Activated T-cell treated with anti-CD3 and anti-CD28 coated beads, Interleukin-2, amount 50 U/mL, for 24 hours (primary cell): ENCODE data around the gene LRP3.
"Not testable (repeated sequence)": the region's sequence is repeated elsewhere in the genome, so short reads cannot be mapped to it uniquely, and the experiment has no call there.

Experiments
- DNase-seq: peaks from one replicate; pipeline ENCODE4 v3.0.0-alpha.2; 2020
- H3K27ac Mint-ChIP-seq: 2 replicates; pipeline ENCODE4 v1.8.0; 2020; ENCODE audit warnings: mild to moderate bottlenecking, mixed read lengths
- H3K27me3 Mint-ChIP-seq: 2 replicates; pipeline ENCODE4 v1.8.0; 2020; ENCODE audit warnings: mixed read lengths
- H3K36me3 Mint-ChIP-seq: 2 replicates; pipeline ENCODE4 v1.8.0; 2020; ENCODE audit warnings: low read depth, mixed read lengths
- H3K4me1 Mint-ChIP-seq: 2 replicates; pipeline ENCODE4 v1.8.0; 2020; ENCODE audit warnings: low read depth, mixed read lengths
- H3K4me3 Mint-ChIP-seq: 2 replicates; pipeline ENCODE4 v1.8.0; 2020; ENCODE audit warnings: mild to moderate bottlenecking, moderate library complexity, mixed read lengths
- H3K9me3 Mint-ChIP-seq: 2 replicates; pipeline ENCODE4 v1.8.0; 2020; ENCODE audit warnings: mixed read lengths

LRP3 gene

DNA sequence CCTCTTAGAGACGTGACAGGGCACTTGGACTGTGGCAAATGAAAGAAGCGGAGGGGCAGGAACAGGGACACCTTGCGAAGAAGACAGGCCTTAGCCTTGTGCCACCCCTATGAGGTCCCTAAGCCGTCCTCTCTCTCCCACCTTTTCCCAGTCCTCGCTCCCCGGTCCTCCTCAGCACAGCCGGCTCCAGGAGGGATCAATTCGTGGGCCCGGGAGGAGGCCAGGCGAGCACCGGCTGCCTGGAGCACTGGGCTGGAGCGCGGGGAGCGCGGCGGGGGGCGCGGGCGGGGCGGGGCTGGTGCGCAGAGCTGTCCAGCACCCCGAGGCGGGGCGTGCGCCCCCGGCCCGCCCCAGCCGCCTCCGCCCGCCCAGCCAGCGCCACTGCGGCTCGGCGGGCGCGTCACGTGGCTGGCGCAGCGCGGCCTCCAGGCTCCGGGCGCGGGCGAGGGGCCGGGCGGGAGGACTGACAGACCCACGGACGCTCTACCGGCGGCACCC is at the start of gene LRP3:
Gene LRP3 (plus strand): TSS at position 466 of the 498 bp plus-strand sequence. CDS start 456 bp downstream, outside the sequence.
- peaks cover 3% of the 10 kb centered on the region for H3K4me1 Mint-ChIP-seq
- peaks cover 58% of the 10 kb centered on the region for H3K27me3 Mint-ChIP-seq
- no peak for DNase-seq
- H3K36me3 Mint-ChIP-seq, result no peaks in the 10 kb centered on the region
- H3K4me3 Mint-ChIP-seq, result peak within 1 kb of the TSS; percentile 52
- H3K27ac Mint-ChIP-seq, result no peak within 1 kb of the TSS
- H3K9me3 Mint-ChIP-seq, result no peaks in the 10 kb centered on the region

- H3K27me3 Mint-ChIP-seq, result no peaks in the 10 kb centered on the region
- H3K4me1 Mint-ChIP-seq, result peaks cover 4% of the 10 kb centered on the region
- no peak for DNase-seq
- H3K4me3 Mint-ChIP-seq, result no peak overlapping the region
- no peak overlapping the region for H3K27ac Mint-ChIP-seq
- no peaks in the 10 kb centered on the region for H3K36me3 Mint-ChIP-seq
- no peaks in the 10 kb centered on the region for H3K9me3 Mint-ChIP-seq
Observed at GRCh38 chr19:33146209-33146608, 47.9 kb upstream of the LRP3 start.

- no peaks in the 10 kb centered on the region for H3K36me3 Mint-ChIP-seq
- H3K27me3 Mint-ChIP-seq, result no peaks in the 10 kb centered on the region
- DNase-seq, result no peak
- no peak overlapping the region for H3K4me3 Mint-ChIP-seq
- H3K9me3 Mint-ChIP-seq, result no peaks in the 10 kb centered on the region
- H3K27ac Mint-ChIP-seq, result no peak overlapping the region
- peaks cover 4% of the 10 kb centered on the region for H3K4me1 Mint-ChIP-seq
Observed at GRCh38 chr19:33147538-33147937, 46.6 kb upstream of the LRP3 start.

DNA sequence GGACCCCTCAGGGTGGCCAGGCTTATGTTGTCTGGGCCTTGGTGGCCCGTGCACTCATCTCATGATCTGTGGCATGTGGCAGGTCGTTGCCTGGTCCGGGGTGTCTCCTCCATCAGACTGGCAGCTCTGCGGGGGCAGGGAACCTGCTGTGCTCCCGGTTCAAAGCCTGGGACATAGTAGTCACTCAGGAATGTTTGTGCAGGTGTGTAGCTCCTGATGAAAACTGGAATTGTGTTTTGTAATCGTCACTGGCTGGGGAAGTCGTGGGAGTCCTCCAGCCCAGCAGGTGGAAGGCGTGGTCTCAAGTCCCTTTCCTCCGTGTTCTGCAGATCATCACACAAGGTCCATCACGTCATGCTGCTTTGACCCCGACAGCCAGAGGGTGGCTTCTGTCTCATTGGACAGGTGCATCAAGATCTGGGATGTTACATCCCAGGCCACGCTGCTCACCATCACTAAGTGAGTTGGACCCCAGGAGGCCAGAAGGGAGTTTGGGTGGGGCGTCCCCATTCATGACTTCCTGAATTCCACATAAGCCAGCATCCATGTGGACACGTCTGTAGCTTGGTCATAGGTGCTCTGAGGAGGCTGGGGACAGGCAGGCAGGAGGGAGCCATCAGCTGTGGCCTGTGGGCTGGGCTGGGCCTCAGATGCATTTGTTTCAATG is 43.1 kb upstream of the LRP3 start:
- no peak for DNase-seq
- H3K4me3 Mint-ChIP-seq, result no peak overlapping the region
- H3K27ac Mint-ChIP-seq, result no peak overlapping the region
- H3K36me3 Mint-ChIP-seq, result no peaks in the 10 kb centered on the region
- H3K4me1 Mint-ChIP-seq, result no peaks in the 10 kb centered on the region
- H3K27me3 Mint-ChIP-seq, result no peaks in the 10 kb centered on the region
- H3K9me3 Mint-ChIP-seq, result no peaks in the 10 kb centered on the region

DNA sequence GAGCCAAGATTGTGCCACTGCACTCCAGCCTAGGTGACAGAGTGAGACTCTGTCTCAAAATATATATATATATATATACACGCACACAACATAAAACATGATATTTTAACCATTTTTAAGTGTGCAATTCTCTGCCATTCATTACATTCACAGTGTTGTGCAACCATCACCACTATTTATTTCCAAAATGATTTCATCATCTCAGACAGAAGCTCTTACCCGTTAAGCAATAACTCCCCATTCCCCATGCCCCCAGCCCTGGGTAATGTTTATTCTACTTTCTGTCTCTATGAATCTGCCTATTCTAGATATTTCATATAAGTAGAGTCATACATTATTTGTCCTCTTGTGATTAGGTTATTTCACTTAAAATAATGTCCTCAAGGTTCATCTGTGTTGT is 42.0 kb upstream of the LRP3 start:
- Mint-ChIP-seq H3K9me3 (no peaks in the 10 kb centered on the region), H3K36me3 (no peaks in the 10 kb centered on the region), H3K27ac (no peak overlapping the region), H3K4me1 (no peaks in the 10 kb centered on the region), H3K27me3 (no peaks in the 10 kb centered on the region), H3K4me3 (no peak overlapping the region)
- DNase-seq, result no peak

DNA sequence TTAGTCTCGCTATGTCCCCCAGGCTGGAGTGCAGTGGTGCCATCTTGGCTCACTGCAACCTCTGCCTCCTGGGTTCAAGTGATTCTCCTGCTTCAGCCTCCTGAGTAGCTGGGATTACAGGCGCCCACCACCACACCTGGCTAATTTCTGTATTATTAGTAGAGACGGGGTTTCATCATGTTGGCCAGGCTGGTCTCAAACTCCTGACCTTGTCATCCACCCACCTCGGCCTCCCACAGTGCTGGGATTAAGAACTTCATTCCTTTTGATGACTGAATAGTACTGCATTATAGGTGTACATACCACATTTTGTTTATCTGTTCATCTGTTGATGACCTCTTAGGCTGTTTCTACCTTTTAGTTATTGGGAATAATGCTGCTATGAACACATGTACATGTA is 41.5 kb upstream of the LRP3 start:
- H3K36me3 Mint-ChIP-seq, DNase-seq, H3K9me3 Mint-ChIP-seq, H3K4me3 Mint-ChIP-seq, H3K27ac Mint-ChIP-seq, H3K4me1 Mint-ChIP-seq, H3K27me3 Mint-ChIP-seq: not testable (repeated sequence)

DNA sequence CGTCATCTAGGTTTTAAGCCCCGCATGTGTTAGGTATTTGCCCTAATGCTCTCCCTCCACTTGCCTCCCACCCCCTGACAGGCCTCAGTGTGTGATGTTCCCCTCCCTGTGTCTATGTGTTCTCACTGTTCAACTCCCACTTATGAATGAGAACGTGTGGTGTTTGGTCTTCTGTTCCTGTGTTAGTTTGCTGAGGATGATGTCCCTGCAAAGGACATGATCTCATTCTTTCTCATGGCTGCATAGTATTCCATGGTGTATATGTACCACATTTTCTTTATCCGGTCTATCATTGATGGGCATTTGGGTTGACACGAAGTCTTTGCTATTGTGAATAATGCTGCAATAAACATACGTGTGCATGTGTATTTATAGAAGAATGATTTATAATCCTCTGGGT is 39.8 kb upstream of the LRP3 start:
- not testable (repeated sequence) for H3K27ac Mint-ChIP-seq, H3K36me3 Mint-ChIP-seq, DNase-seq, H3K27me3 Mint-ChIP-seq, H3K9me3 Mint-ChIP-seq, H3K4me3 Mint-ChIP-seq
- H3K4me1 Mint-ChIP-seq, result peaks cover 11% of the 10 kb centered on the region

- H3K36me3 Mint-ChIP-seq, result no peaks in the 10 kb centered on the region
- no peak overlapping the region for H3K27ac Mint-ChIP-seq
- peaks cover 4% of the 10 kb centered on the region for H3K9me3 Mint-ChIP-seq
- H3K4me3 Mint-ChIP-seq, result no peak overlapping the region
- H3K27me3 Mint-ChIP-seq, result no peaks in the 10 kb centered on the region
- H3K4me1 Mint-ChIP-seq, result peaks cover 30% of the 10 kb centered on the region
- DNase-seq, result no peak
Observed at GRCh38 chr19:33156334-33156733, 37.8 kb upstream of the LRP3 start.

DNA sequence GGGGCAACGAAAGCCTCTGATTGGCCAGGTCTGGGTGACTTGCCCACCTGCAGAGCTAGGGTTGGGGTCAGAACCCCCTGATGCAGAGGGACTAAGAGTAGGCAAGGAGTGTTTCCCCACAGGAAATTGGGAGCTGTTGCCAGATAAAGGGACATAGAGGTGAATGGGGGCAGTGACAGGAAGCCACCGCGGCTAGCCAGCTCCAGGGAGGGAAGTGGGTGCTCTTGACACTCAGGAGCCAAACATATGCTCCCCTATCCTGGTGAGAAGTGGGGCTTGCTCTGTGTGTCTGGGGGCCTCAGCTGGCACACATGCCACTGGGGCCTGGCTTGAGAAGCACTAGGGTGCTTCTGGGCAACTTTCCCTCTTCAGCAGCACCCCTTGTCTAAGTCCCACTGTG is 36.2 kb upstream of the LRP3 start:
- no peak for DNase-seq
- H3K9me3 Mint-ChIP-seq, result peaks cover 4% of the 10 kb centered on the region
- H3K4me1 Mint-ChIP-seq, result peaks cover 35% of the 10 kb centered on the region
- H3K4me3 Mint-ChIP-seq, result no peak overlapping the region
- no peaks in the 10 kb centered on the region for H3K36me3 Mint-ChIP-seq
- no peaks in the 10 kb centered on the region for H3K27me3 Mint-ChIP-seq
- H3K27ac Mint-ChIP-seq, result no peak overlapping the region

- H3K4me1 Mint-ChIP-seq, result peaks cover 35% of the 10 kb centered on the region
- H3K27ac Mint-ChIP-seq, result no peak overlapping the region
- H3K9me3 Mint-ChIP-seq, result peaks cover 4% of the 10 kb centered on the region
- no peak for DNase-seq
- H3K27me3 Mint-ChIP-seq, result no peaks in the 10 kb centered on the region
- no peak overlapping the region for H3K4me3 Mint-ChIP-seq
- no peaks in the 10 kb centered on the region for H3K36me3 Mint-ChIP-seq
Observed at GRCh38 chr19:33158365-33158764, 35.8 kb upstream of the LRP3 start.

DNA sequence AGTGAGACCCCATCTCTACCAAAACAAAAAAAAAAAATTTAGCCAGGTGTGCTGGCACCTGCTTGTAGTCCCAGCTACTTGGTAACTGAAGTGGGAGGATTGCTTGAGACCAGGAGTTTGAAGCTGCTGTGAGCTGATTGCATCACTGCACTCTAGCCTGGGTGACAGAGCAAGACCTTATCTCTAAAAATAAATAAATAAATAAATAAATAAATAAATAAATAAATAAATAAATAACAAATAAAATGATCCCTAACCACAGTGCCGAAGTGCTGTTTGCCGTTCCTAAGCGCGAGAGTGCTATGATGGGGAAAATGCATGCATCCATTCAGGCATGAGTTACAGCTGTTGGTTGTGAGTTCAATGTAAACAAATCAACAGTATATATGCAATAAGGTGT is 35.0 kb upstream of the LRP3 start:
- H3K36me3 Mint-ChIP-seq, result no peaks in the 10 kb centered on the region
- H3K4me1 Mint-ChIP-seq, result peaks cover 35% of the 10 kb centered on the region
- H3K27ac Mint-ChIP-seq, result no peak overlapping the region
- H3K4me3 Mint-ChIP-seq, result no peak overlapping the region
- H3K9me3 Mint-ChIP-seq, result peaks cover 4% of the 10 kb centered on the region
- no peaks in the 10 kb centered on the region for H3K27me3 Mint-ChIP-seq
- no peak for DNase-seq

GRCh38 chr19:33159893-33160292 is 34.2 kb upstream of the LRP3 start:
- H3K4me1 Mint-ChIP-seq, result peaks cover 35% of the 10 kb centered on the region
- H3K9me3 Mint-ChIP-seq, result peaks cover 4% of the 10 kb centered on the region
- H3K4me3 Mint-ChIP-seq, result no peak overlapping the region
- H3K27ac Mint-ChIP-seq, result peak overlapping the region; percentile 89
- no peaks in the 10 kb centered on the region for H3K27me3 Mint-ChIP-seq
- no peak for DNase-seq
- no peaks in the 10 kb centered on the region for H3K36me3 Mint-ChIP-seq

DNA sequence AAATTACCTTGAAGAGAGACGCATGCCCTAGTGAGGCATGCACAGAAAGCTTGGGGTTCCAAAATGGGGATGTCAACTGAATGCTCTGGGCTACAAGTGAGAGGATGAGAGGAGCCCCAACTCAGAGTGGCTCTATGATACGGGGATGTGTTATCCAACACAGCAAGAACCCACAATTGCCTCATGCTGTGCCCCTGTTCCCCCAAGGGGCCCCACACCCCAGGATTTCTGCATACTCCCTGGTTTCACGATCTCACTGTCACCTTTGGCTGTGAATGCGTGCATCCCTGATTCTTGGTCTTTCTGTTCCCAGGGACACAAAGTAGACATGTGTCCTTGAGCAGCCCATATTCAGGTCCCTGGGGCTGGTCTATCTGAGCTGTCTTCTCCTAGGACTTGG is 32.9 kb upstream of the LRP3 start:
- peaks cover 4% of the 10 kb centered on the region for H3K9me3 Mint-ChIP-seq
- peak overlapping the region; percentile 89 for H3K27ac Mint-ChIP-seq
- H3K27me3 Mint-ChIP-seq, result no peaks in the 10 kb centered on the region
- no peak overlapping the region for H3K4me3 Mint-ChIP-seq
- H3K36me3 Mint-ChIP-seq, result no peaks in the 10 kb centered on the region
- H3K4me1 Mint-ChIP-seq, result peaks cover 35% of the 10 kb centered on the region
- no peak for DNase-seq

- H3K4me1 Mint-ChIP-seq, result peaks cover 26% of the 10 kb centered on the region
- no peak for DNase-seq
- no peak overlapping the region for H3K27ac Mint-ChIP-seq
- no peak overlapping the region for H3K4me3 Mint-ChIP-seq
- H3K27me3 Mint-ChIP-seq, result no peaks in the 10 kb centered on the region
- peaks cover 9% of the 10 kb centered on the region for H3K9me3 Mint-ChIP-seq
- H3K36me3 Mint-ChIP-seq, result peaks cover 2% of the 10 kb centered on the region
Observed at GRCh38 chr19:33163481-33163880, 30.6 kb upstream of the LRP3 start.

DNA sequence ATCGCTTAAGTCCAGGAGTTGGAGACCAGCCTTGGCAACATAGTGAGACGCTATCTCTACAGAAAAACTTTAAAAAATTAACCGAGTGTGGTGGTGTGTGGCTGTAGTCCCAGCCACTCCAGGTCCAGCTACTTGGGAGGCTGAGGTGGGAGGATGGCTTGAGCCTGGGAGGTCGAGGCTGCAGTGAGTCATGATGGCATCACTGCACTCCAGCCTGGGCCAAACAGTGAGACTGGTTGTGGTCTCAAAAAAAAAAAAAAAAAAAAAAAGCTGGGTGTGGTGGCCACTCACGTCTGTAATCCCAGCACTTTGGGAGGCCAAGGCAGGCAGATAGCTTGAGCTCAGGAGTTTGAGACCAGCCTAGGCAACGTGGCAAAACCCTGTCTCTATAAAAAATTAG is 28.1 kb upstream of the LRP3 start:
- not testable (repeated sequence) for H3K27me3 Mint-ChIP-seq, H3K36me3 Mint-ChIP-seq, H3K4me3 Mint-ChIP-seq, H3K27ac Mint-ChIP-seq, DNase-seq
- H3K4me1 Mint-ChIP-seq, result peaks cover 13% of the 10 kb centered on the region
- H3K9me3 Mint-ChIP-seq, result peaks cover 13% of the 10 kb centered on the region

GRCh38 chr19:33167438-33167837 is 26.7 kb upstream of the LRP3 start:
- H3K4me3 Mint-ChIP-seq, result no peak overlapping the region
- H3K27ac Mint-ChIP-seq, result no peak overlapping the region
- DNase-seq, result no peak
- H3K27me3 Mint-ChIP-seq, result no peaks in the 10 kb centered on the region
- peaks cover 14% of the 10 kb centered on the region for H3K36me3 Mint-ChIP-seq
- H3K4me1 Mint-ChIP-seq, result peaks cover 10% of the 10 kb centered on the region
- peaks cover 13% of the 10 kb centered on the region for H3K9me3 Mint-ChIP-seq
